GM21381 (cell line): Measurements from ENCODE around the gene KLC1.
A peak's percentile ranks its signal among the peaks of the same experiment; 100 is the strongest.

Source experiments
- ATAC-seq: cut with Tn5 transposase; IDR thresholded peaks from one replicate; pipeline ENCODE4 v1.9.1; 2021; ENCODE audit warnings: mild to moderate bottlenecking, moderate library complexity; ENCODE audit not compliant: unreplicated experiment

Gene KLC1

DNA sequence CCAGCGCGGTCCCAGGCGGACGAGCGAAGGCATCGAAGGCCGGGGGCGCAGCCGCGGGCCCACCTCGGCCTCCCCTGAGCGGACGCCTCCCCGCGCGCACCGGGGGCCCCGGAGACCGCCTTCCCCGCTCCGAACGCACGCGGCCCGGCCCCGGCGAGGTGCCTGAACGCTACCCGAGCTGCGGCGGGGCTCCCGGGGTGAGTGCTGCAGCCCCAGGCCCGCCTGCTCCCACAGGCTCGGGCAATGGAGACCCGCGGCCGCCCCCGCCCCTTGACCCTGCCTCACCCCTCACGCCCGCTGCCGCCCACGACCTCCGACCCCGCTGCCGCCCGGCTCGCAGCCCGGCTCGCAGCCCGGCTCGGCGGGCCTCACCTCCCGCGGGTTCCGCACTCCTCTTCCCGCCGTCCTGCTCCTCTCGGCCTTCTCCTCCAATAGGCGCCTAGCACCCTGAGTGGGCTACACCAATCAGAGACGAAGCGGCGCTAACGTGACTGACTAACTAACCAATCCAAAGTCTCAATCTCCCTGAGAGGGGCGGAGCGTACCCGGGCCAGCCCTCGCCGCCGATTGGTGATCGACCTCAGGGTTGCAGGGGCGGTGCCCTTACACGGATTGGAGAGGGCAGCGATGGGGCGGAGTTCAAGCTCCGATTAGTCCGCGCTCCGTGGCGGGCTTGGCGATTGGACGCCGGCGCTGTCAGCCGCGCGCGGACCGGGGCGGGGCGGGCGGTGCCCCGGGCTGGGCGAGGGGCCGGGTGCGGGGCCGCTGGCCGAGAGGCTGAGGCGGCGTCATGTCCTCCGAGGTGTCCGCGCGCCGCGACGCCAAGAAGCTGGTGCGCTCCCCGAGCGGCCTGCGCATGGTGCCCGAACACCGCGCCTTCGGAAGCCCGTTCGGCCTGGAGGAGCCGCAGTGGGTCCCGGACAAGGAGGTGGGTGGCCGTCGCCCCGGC, 86.3 kb downstream of the KLC1 start, which contains the start of the genes XRCC3 and ZFYVE21:
TSS of gene XRCC3 (minus strand) at position 400 of the 949 bp plus-strand sequence. CDS start 4,364 bp downstream, outside the sequence.
TSS of gene ZFYVE21 (plus strand) at position 759 of the 949 bp plus-strand sequence. CDS start at position 791, 32 bp downstream.
- ATAC-seq = peak; percentile 95

DNA sequence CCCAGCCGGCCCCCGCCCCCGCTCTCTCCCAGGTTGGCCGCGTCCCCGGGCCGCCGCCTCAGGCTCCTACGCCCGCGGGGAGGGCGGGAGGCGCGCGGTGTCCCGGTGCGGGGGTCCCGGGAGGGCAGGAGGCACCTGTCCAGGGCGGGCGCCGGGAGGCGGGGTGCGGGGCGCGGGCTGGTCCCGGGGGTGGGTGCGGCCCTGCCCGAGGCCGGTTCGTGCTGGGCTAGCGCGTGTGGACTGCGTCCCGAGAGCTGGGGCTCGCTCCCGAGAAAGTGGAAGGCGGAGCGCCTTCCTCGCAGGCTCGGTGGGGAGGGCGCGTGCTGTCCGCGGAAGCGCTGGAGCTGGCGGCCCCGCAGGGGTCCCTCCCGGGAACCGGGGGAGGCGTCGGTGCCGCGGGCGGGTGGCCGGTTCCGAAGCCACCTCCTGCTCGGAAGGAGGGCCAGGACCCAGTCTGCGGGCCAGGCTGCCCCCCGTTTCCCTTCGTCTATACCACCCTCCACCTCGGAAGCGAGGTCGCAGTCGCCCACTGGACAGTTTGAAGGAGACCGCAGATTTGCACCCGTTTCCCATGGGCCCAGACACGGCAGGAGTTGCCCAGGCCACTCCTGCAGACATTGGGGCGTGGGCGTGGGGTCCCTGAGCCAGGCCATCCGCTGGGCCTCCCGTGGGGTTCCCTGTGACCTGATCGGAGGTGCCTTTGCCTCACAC, 87.2 kb downstream of the KLC1 start:
- peak; percentile 2 for ATAC-seq

DNA sequence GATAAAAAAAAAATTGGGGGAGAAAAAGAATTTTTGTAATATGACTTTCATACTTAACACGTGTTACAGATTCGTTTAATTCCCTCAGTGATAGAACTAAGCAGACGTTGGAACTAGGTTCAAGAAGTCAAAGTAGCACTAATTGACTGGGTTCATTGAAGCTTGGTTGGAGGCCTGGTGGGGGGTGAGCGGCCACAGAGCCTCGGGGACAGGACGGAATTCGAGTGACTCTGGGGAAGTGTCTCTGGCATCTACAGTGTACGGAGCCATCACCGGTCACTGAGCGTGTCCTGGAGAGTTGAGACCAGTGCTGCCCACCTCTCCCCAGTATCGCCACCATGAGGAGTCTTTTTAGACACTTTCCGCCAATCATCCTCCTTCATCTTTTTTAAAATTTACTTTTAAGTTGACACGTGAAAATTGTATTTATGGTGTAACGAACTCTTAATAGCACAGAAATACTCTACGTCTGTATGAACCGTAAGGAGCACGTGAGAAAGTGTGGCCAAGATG, 87.9 kb downstream of the KLC1 start:
- ATAC-seq = no peak

DNA sequence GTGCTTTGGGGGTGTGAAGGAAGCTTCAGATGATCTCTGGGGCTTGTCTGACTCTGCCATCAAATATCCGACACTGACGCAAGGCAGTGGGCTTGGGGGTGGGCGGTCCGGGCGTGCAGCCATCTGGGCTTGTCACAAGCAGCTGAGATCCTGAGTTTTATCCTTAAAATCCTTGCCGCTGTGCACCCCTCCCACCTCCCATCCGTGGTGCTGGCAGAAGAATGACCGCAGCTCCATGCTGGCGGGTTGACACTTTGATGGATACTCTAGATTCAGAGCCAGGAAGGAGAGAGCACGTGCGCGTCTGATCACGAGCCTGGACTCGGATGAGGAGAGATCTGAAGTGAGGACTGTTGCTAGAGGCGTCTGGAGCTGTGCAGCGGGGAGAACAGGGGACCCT, 89.6 kb downstream of the KLC1 start:
- ATAC-seq = no peak

DNA sequence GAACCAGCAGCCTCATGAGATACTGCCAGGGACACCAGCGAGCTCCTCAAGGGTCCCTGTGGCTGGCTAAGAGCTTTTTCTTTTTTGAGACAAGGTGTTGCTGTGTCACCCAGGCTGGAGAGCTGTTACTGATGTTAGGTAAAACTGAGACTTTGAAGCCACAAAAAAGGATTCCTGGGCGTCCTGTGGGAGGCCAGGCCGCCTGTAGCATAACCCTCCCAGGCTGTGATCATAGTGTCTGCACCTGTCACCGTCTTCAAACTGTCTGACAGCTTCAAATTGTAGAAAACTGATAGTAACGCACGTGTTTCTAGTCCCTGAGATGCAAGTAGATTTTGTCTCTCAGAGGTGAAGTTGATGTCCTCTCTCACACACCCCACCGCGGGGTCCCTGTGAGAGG, 90.7 kb downstream of the KLC1 start:
- no peak for ATAC-seq

DNA sequence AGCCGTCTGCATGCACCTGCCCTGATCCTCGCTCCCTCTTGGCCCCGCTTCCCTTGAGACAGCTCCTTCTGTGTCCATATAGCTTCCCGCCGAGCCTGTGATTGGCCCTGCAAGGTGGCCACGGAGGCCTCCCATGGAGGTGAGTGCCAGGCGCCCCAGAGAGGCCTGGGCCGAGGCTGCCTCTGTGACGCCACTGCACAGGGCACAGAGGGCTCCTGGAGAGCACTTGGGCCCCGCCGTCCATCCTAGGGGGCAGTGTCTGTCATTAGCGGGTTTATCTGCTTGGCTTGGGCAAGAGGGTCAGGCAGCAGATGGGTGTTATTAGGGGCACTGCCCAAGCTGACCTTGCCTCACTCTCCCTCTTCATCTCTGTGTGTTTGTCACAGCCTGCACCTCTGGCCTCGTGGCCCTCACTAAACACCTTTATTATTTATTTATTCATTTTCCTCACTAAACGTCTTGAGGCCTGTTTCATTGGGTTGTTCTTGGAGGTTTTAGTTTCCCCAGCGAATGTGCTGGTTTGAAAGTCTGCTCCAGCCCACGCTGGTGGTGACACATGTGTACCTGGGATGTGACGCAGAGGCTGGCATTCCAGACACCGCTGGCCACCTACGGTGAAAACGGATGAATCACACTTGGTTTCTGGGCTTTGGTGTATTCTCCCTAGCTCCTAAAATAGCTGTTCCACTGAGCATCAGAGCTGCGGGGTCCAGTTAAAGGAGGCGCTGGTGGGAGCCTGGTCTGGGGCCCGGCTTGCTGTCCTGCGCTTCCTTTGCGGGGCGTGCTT, 92.5 kb downstream of the KLC1 start:
- no peak for ATAC-seq

DNA sequence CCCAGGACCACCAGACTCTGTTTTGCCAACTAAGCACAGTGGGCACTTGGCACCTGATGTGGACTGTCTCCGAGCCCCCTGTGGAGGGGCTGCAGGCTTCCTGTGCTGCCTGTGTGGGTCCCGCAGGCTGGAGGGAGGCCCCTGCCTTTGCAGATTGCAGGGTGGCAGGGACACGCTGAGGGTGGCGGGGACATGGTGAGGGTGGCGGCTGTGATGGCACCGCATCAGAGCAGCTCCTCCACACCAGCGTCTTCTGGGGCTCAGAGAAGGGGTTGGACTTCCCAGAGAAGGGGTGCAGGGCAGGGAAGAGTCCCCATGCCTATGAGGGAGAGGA, 94.7 kb downstream of the KLC1 start:
- no peak for ATAC-seq

DNA sequence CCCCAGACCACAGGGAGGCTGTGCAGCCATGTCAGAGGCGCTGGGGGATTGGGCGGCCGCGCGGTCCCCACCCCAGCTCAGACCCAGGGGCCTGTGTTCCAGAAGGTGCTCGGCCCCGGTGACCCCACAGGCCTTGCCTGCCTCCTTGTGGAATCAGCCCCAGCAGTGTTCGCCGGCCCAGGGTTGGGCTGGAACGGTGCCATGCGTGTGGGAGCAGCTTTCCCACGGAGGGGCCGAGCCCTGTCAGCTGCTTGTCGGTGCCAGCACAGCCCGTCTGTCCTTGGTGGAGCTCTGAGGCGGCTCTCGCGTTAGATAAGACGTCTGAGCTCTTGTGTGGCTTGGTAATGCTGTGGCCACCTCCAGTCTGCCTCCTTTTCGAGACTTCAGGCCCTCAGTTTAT, 95.1 kb downstream of the KLC1 start:
- ATAC-seq = no peak

DNA sequence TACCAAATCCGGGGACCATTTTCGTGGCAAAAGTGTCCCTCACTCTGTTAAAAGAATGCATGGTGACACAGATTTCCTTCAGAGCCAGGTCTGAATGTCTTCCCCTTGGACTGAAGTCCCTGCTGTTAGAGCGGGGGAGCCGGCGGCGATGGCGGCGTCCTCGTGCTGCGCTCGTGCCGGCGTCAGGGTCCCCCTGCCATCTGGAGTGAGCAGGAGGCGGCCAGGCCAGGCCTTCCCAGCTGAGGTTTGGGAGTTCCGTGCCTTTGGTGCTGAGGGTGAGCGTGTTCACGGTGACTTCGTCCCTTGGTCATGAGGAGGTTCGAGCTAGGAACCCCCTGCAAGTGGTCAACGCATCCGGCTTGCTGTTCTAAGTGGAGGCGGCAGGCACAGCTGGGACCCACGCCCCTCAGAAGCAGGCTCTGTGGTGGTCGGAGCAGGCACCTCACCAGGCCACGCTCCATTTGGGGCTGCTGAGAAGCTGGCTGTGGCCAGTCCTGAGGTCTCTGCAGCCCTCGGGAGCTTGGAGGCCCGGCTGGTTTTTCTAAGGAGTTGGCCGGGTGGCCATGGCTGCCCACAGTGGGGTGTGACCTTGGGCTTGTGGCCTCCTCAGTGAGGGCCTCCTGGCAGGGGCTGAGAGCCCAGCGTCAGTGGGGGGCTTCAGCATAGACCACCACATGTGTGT, 96.1 kb downstream of the KLC1 start:
- no peak for ATAC-seq

DNA sequence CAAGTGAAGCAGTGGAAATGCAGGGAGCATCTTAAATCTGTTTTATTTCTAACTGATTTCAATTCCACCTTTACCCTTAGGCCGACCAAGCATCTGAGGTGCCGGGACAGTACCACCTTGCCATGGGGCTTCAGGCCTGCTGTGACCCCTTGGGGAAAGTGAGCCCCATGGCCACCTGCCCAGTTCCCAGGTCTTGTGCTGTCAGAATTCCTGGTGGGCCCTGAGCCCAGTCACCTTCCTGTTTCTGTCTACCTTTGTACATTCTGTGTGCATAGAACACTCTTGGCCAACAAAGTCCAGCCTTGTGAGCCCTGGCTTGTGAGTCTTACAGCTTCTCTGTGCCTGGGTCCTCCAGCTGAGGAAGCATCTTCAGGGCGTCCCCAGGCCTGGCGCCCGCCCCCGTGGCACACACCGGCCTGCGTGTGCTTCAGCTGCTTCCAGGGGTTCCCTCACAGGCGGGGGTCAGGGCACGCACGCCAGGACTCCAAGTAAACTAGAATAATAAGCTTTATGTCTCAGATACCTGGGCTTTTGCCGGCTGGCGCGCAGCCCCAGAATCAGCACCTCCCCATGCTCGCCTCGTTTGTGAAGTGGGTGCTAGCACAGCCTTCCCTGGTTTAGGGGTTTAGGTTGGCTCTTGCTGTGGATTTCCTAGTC, 96.9 kb downstream of the KLC1 start:
- no peak for ATAC-seq

DNA sequence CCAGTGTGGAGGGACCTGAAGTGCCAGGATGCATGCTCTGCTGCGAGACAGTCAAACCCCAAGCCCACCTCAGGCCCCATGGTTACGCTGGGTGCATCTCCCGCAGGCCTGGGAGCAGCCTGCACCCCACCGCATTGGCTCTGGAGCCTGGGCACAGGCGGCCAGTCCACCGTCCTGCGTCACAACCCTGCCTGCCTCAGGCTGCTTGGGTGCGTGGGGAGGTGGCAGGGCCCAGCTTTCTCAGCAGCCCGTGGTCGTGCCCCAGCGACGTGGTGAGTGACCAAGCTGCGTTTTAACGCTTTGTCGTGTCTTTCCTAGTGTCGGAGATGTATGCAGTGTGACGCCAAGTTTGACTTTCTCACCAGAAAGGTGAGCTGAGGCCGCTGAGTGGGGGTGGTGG, 97.5 kb downstream of the KLC1 start:
- ATAC-seq = no peak

DNA sequence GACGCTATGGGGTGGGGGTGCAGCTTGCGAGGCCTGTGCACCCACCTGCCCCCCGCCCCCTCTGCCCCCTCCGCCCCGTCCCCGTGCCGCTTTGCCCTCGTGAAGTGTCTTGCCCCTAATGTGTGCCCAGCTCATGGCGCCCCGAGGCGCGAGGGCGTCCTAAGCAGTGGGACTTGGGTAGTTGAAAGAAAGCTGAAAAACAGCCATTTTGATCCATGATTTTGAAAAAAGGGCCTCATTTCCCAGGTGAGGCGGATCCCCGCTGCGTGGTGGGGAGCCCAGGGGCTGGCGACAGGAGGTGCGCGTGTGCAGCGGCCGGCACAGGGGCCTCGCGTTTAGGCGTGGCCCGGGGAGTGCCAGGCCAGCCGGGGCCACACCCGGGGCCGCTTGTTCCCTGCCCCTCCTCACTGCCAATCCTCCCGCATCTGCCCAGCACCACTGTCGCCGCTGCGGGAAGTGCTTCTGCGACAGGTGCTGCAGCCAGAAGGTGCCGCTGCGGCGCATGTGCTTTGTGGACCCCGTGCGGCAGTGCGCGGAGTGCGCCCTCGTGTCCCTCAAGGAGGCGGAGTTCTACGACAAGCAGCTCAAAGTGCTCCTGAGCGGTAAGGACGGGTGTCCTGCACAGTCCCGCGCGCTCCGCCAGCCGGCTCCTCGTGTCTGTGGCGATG, 98.4 kb downstream of the KLC1 start:
- no peak for ATAC-seq

DNA sequence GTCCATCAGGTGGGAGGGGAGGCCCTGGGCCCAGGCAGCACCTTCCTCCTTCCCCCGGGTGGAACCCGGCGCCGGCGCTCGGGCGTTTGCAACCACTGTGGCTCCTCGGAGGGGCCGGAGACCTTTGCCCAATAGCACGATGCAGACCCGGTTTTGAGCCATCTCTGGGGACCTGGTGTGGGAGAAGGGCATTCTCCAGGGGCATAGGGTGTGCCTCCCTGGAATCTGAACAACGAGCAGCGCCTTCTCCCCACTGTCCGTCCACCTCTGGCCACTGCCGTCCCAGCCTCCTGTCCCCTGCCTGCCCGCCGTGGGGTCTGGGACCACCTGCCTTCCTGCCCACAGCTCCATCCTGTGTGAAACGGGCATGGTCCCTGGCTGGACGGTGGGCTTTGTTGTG, 99.1 kb downstream of the KLC1 start:
- no peak for ATAC-seq

DNA sequence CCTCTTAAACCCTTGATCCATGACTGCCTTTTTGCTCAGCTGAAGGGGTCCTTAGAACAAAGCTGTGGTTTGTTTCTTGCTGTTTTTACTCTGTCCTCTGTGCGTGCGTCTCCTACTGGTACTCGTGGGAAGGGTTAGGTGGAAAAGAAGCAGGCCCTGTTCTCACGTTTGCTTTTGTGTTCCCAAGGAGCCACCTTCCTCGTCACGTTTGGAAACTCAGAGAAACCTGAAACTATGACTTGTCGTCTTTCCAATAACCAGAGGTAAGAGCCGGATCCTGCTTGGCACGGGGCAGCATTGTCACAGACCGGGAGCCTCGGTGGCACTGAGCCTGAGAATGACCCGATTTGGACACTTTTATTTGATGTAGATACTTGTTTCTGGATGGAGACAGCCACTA, 99.7 kb downstream of the KLC1 start:
- ATAC-seq = no peak

DNA sequence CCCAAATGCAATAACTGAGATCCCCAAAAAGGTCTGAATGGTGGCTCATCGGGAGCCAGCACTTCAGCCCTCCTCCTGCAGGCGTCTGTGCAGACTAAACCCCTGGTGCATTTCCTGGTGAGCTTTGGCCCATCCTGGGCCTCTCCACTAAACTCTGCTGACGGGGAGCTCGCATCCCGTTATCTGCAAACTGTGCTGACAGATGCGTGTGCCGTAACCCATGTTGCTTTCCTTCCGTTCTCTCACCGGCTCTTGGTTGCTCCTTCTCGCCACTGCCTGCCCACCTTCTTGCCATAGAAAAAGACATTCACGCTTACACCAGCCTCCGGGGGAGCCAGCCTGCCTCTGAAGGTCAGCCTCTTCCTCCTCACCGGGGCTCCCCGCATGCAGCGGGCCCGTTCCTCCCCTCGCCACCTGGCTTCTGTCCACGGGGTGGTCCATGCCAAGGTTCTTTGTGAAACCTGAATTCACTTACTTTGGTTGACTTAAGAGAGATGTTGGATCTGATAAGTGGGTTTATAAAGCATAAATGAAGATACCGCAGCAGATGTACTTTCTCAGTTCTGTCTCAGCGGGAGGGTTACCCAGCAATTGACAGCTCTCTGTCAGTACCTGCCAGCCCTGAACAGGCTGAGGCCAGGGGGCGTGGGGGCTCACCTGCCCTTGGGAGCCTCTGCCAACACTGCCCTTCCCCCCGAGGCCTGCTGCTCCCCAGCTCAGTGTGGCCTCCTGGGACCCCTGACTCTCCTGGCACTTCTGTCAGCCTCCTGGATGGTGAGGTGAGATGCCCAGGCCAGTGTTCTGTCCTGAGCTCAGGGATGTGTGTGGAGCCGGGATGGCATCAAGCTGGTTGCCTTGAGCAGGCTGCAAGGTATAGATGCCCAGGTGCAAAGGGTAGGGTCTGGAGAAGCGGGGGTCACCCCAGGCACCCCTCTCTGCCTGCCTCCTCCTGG, 100.8 kb downstream of the KLC1 start:
- no peak for ATAC-seq

DNA sequence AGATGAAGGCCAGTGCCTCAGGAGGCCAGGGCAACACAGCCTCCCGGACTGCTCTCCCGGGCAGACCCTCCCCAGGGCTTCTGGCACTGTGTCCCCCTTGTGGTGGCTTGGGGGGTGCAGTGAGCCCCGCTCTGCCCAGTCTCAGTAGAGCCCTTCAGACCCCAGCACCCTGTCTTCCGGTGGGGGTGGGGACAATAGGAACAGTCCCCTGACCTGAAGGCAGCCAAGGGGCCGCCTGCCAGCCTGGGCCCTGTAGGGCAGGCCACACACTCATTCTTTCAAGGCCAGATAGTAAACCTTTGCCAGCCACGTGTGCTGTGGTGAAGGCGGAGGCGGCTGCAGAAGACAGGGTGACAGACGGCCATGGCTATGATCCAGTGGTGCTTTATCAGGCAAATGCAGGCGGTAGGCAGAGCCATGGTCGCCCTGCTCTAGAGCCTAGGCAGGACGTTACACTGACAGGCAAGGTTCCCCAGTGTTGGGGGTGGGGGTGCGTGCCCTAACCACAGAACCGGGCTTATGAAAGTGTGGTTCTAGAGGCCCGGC, 101.6 kb downstream of the KLC1 start:
- no peak for ATAC-seq

DNA sequence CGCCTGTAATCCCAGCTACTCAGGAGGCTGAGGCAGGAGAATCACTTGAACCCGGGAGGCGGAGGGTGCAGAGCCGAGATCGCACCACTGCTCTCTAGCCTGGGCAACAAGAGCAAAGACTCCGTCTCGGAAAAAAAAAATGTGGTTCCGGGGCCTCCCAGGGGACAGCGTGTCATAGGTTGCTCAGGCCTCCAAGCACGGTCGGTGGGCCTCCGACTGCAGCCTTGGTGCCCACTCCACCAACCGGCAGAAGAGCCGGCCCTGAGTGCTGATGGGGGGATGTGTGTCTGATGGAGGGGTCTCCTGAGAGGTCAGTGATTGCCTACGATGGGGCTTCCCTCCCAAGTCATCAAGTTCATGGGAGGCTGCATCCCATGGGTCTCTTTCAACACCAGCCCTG, 102.5 kb downstream of the KLC1 start:
- no peak for ATAC-seq
